WERI-Rb-1 (cell line): ENCODE data around the gene ATP13A2.
"Not testable (repeated sequence)": the region's sequence is repeated elsewhere in the genome, so short reads cannot be mapped to it uniquely, and the experiment has no call there.

Source experiments
- DNase-seq: peaks from one replicate; pipeline ENCODE4 v3.0.0-alpha.2; 2020
- H3K27ac ChIP-seq: fragments of 250-450 bp; sonication (Bioruptor Pico); 2 replicates; pipeline ENCODE4 v1.5.1; 2020; ENCODE audit warnings: mild to moderate bottlenecking, moderate library complexity
- H3K27me3 ChIP-seq: fragments of 250-450 bp; sonication (Bioruptor Pico); 2 replicates; pipeline ENCODE4 v1.5.1; 2021; ENCODE audit warnings: mild to moderate bottlenecking, low read depth, moderate library complexity; ENCODE audit not compliant: insufficient read depth, severe bottlenecking
- H3K36me3 ChIP-seq: fragments of 250-450 bp; sonication (Bioruptor Pico); 2 replicates; pipeline ENCODE4 v1.5.1; 2020; ENCODE audit warnings: mild to moderate bottlenecking, moderate library complexity
- H3K4me3 ChIP-seq: 2 replicates; pipeline ENCODE4 v1.5.1; 2011; ENCODE audit warnings: low read depth, mild to moderate bottlenecking, control low read depth, low read length
- H3K9me3 ChIP-seq: fragments of 250-450 bp; sonication (Bioruptor Pico); 2 replicates; pipeline ENCODE4 v1.5.1; 2021; ENCODE audit warnings: mild to moderate bottlenecking, moderate library complexity; ENCODE audit not compliant: severe bottlenecking
- CTCF ChIP-seq: IDR thresholded peaks from 2 replicates; pipeline ENCODE4 v1.5.1; 2011; ENCODE audit warnings: low read depth, mild to moderate bottlenecking, control low read depth, inconsistent platforms, low read length

Gene ATP13A2

GRCh38 chr1:16948282-16948891 lies 63.3 kb downstream of the ATP13A2 start:
- not testable (repeated sequence) for H3K4me3 ChIP-seq, H3K9me3 ChIP-seq, H3K27me3 ChIP-seq, H3K27ac ChIP-seq, DNase-seq, H3K36me3 ChIP-seq

GRCh38 chr1:16946646-16947045 lies 65.1 kb downstream of the ATP13A2 start:
- no peak for DNase-seq
- Histone ChIP-seq H3K27ac (no peak overlapping the region), H3K36me3 (peaks cover 24% of the 10 kb centered on the region), H3K4me3 (no peak overlapping the region), H3K27me3 (no peaks in the 10 kb centered on the region), H3K9me3 (no peaks in the 10 kb centered on the region)
- no peak for TF ChIP-seq CTCF

GRCh38 chr1:16946185-16946584 lies 65.5 kb downstream of the ATP13A2 start:
- H3K27ac ChIP-seq, H3K27me3 ChIP-seq, H3K9me3 ChIP-seq, H3K4me3 ChIP-seq, DNase-seq: not testable (repeated sequence)
- peaks cover 27% of the 10 kb centered on the region for H3K36me3 ChIP-seq

- not testable (repeated sequence) for DNase-seq, H3K9me3 ChIP-seq, H3K4me3 ChIP-seq, H3K27me3 ChIP-seq, H3K27ac ChIP-seq
- peaks cover 30% of the 10 kb centered on the region for H3K36me3 ChIP-seq
Observed at GRCh38 chr1:16945512-16945911, 66.2 kb downstream of the ATP13A2 start.

- no peak for DNase-seq
- Histone ChIP-seq H3K4me3 (no peak overlapping the region), H3K36me3 (peaks cover 39% of the 10 kb centered on the region), H3K9me3 (no peaks in the 10 kb centered on the region), H3K27me3 (no peaks in the 10 kb centered on the region), H3K27ac (no peak overlapping the region)
- TF ChIP-seq CTCF = no peak
Observed at GRCh38 chr1:16944038-16944437, 67.7 kb downstream of the ATP13A2 start.

- not testable (repeated sequence) for H3K9me3 ChIP-seq, H3K27ac ChIP-seq, H3K27me3 ChIP-seq, H3K4me3 ChIP-seq, DNase-seq
- H3K36me3 ChIP-seq = peaks cover 48% of the 10 kb centered on the region
Observed at GRCh38 chr1:16939386-16940180, 72.1 kb downstream of the ATP13A2 start.

GRCh38 chr1:16938351-16939321 lies 73.1 kb downstream of the ATP13A2 start:
- Histone ChIP-seq H3K36me3 (peaks cover 52% of the 10 kb centered on the region), H3K27me3 (no peaks in the 10 kb centered on the region), H3K4me3 (no peak overlapping the region), H3K9me3 (no peaks in the 10 kb centered on the region), H3K27ac (no peak overlapping the region)
- TF ChIP-seq CTCF = no peak
- DNase-seq = no peak

- H3K27ac ChIP-seq, H3K9me3 ChIP-seq, H3K27me3 ChIP-seq, DNase-seq, H3K4me3 ChIP-seq: not testable (repeated sequence)
- H3K36me3 ChIP-seq = peaks cover 57% of the 10 kb centered on the region
Observed at GRCh38 chr1:16936580-16936979, 75.1 kb downstream of the ATP13A2 start.
